Glutamatergic neuron (in vitro differentiated cells): ENCODE measurements around the gene POLR3B. TPM values are rescaled to one million over a fixed set of nuclear protein-coding genes. Genes with fewer than 3 reads are reported as not detected.

Experiments
- DNase-seq: peaks from one replicate; pipeline ENCODE4 v3.0.0; 2022
- H3K27ac Mint-ChIP-seq: one replicate; pipeline ENCODE4 v1.8.0; 2020; ENCODE audit warnings: mild to moderate bottlenecking, mixed read lengths, inconsistent platforms; ENCODE audit not compliant: unreplicated experiment
- H3K27me3 Mint-ChIP-seq: one replicate; pipeline ENCODE4 v1.8.0; 2020; ENCODE audit warnings: mild to moderate bottlenecking, moderate library complexity, mixed read lengths, inconsistent platforms; ENCODE audit not compliant: unreplicated experiment
- H3K36me3 Mint-ChIP-seq: one replicate; pipeline ENCODE4 v1.8.0; 2020; ENCODE audit warnings: mild to moderate bottlenecking, mixed read lengths, inconsistent platforms; ENCODE audit not compliant: unreplicated experiment
- H3K4me1 Mint-ChIP-seq: one replicate; pipeline ENCODE4 v1.8.0; 2020; ENCODE audit warnings: mild to moderate bottlenecking, low read depth, mixed read lengths, inconsistent platforms; ENCODE audit not compliant: unreplicated experiment
- H3K4me3 Mint-ChIP-seq: one replicate; pipeline ENCODE4 v1.8.0; 2020; ENCODE audit warnings: mild to moderate bottlenecking, mixed read lengths, inconsistent platforms; ENCODE audit not compliant: unreplicated experiment
- H3K9me3 Mint-ChIP-seq: one replicate; pipeline ENCODE4 v1.8.0; 2020; ENCODE audit warnings: mild to moderate bottlenecking, moderate library complexity, mixed read lengths, inconsistent platforms; ENCODE audit not compliant: unreplicated experiment
- total RNA-seq: library from RNA; stranded (reverse); fragmentation: NEBNext Ultra II Directional; extraction: Animal tissue kit (Norgen Biotek cat#: 25700); gene quantifications from one replicate; pipeline ENCODE4 v1.2.1, GENCODE V29; 2021; ENCODE audit not compliant: unreplicated experiment
- TF ChIP-seq, protein P1 (sequence below): fragments of 200-600 bp; sonication (generic); IDR thresholded peaks from one replicate; pipeline ENCODE4 v1.5.0; 2021; ENCODE audit not compliant: partially characterized antibody, unreplicated experiment

POLR3B gene
- total RNA-seq, 1 donor from 2014 or later: 12.1 TPM

DNA sequence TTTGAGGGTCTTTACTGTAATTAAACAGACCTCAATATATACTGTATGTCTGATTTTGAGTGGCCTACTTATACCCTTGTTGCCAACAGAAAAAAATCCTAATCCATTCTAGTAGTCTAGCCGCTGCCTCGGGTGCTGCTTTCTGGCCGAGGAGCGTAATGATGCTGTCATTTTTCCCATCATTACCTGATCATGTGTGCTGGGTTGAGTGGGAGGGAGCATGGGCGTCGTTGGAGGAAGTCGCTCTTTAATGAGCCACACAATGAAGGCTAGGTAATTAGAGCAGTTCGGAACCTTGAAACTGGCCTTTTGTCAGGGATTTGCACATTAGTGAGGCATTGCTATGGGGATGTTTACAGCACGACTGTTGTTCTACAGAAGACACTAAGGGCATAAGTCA is 149.1 kb downstream of the POLR3B start:
- Mint-ChIP-seq H3K27me3 (no peaks in the 10 kb centered on the region), H3K4me3 (no peak overlapping the region), H3K9me3 (peaks cover 3% of the 10 kb centered on the region), H3K36me3 (no peaks in the 10 kb centered on the region), H3K4me1 (no peaks in the 10 kb centered on the region), H3K27ac (no peak overlapping the region)
- no peak for DNase-seq
- TF ChIP-seq, protein P1, sequence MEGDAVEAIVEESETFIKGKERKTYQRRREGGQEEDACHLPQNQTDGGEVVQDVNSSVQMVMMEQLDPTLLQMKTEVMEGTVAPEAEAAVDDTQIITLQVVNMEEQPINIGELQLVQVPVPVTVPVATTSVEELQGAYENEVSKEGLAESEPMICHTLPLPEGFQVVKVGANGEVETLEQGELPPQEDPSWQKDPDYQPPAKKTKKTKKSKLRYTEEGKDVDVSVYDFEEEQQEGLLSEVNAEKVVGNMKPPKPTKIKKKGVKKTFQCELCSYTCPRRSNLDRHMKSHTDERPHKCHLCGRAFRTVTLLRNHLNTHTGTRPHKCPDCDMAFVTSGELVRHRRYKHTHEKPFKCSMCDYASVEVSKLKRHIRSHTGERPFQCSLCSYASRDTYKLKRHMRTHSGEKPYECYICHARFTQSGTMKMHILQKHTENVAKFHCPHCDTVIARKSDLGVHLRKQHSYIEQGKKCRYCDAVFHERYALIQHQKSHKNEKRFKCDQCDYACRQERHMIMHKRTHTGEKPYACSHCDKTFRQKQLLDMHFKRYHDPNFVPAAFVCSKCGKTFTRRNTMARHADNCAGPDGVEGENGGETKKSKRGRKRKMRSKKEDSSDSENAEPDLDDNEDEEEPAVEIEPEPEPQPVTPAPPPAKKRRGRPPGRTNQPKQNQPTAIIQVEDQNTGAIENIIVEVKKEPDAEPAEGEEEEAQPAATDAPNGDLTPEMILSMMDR: no peak

DNA sequence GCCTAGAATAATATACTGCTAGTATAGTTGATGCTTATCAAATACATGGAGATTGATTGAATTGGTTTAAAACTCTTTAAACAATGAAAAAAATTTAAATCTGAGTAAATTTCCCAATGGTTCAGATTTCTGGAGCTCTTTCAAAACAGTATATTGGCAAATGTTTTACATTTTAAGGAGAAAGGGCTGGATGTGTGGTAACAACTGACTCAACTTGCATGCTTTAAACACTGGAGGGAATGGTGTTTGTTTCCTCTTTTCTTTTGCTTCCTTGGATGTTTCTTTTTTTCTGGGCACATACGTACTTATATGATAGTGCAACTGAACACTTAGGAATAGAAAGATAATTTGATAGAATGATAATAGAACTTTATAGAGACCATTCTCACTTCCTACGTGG is 151.4 kb downstream of the POLR3B start:
- no peaks in the 10 kb centered on the region for H3K27me3 Mint-ChIP-seq
- H3K27ac Mint-ChIP-seq: no peak overlapping the region
- peaks cover 3% of the 10 kb centered on the region for H3K9me3 Mint-ChIP-seq
- H3K4me1 Mint-ChIP-seq: no peaks in the 10 kb centered on the region
- no peak for DNase-seq
- H3K4me3 Mint-ChIP-seq: no peak overlapping the region
- H3K36me3 Mint-ChIP-seq: no peaks in the 10 kb centered on the region
- TF ChIP-seq, protein P1: no peak

DNA sequence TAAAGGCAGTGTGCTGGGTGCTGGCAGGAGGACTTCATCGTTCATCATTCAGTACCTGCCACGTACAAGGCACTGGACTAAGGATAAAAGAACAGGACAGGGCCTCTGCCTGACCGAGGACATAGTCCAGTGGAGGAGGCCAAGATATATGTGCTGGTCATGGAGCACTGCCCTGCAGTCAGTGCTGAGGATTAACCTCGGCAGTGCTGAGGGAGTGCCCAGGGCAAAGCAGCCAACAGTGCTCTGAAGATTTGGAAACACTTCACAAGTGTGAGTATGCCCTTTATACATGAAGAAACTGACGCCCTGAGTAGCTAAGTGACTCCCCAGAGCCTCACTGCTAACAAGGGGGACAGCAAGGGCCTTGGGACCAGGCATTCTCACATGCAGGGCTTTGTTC is 153.8 kb downstream of the POLR3B start:
- no peaks in the 10 kb centered on the region for H3K27me3 Mint-ChIP-seq
- DNase-seq: no peak
- no peaks in the 10 kb centered on the region for H3K36me3 Mint-ChIP-seq
- TF ChIP-seq, protein P1: no peak
- H3K4me1 Mint-ChIP-seq: no peaks in the 10 kb centered on the region
- H3K27ac Mint-ChIP-seq: no peak overlapping the region
- H3K4me3 Mint-ChIP-seq: no peak overlapping the region
- H3K9me3 Mint-ChIP-seq: peaks cover 3% of the 10 kb centered on the region

DNA sequence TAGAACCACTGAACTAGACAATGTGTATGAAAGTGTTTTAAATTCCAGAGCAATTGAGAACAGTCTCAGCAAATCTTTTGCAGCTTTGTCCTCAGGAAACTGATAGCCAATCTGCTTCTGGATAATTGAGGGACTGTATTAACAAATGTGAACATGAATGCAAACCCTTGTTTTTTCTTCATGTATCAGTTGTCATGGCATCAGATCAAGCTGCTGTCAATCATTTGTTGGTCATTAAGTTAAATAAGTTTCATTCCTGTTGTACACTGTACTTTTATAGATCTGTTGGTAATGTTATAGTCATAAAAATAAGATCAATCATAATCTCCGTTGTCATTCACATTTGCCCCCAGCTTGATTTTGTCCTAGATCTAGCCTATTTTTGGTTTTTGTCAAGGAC is 159.8 kb downstream of the POLR3B start:
- H3K27ac Mint-ChIP-seq: no peak overlapping the region

DNA sequence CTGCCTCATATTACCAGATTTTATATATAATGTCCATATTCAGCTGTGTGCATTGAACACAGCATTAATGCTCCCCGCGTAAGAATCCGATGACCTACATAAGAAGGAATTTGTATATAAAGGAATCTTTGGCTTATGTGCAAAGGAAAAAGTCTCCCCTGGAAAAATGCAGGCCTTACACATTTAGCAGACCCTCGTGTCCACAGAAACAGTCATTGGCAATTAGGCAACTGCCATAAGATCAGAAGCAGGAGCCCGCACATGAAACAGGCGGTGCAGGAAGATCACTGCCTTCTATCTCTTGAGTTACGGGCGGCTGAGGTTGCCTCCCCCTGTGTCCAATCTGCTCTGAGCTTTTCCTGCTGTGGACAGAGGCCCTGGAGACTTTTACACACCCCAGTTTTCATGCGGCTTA is 162.1 kb downstream of the POLR3B start:
- TF ChIP-seq, protein P1: no peak
- Mint-ChIP-seq H3K4me3 (no peak overlapping the region), H3K36me3 (no peaks in the 10 kb centered on the region), H3K4me1 (peaks cover 5% of the 10 kb centered on the region), H3K27me3 (peaks cover 4% of the 10 kb centered on the region), H3K9me3 (no peaks in the 10 kb centered on the region), H3K27ac (no peak overlapping the region)
- no peak for DNase-seq

More for the DNA sequence above, 159.8 kb downstream of the POLR3B start:
- Mint-ChIP-seq H3K27me3 (peaks cover 2% of the 10 kb centered on the region), H3K36me3 (no peaks in the 10 kb centered on the region), H3K4me1 (peaks cover 5% of the 10 kb centered on the region), H3K9me3 (no peaks in the 10 kb centered on the region), H3K4me3 (no peak overlapping the region)
- DNase-seq: no peak
- TF ChIP-seq, protein P1: no peak
